ENCODE measurements around the gene GALNT12.

- TF ChIP-seq POLR2A (IDR thresholded peaks at IDR 0.05): no peak
- TF ChIP-seq, protein P1, sequence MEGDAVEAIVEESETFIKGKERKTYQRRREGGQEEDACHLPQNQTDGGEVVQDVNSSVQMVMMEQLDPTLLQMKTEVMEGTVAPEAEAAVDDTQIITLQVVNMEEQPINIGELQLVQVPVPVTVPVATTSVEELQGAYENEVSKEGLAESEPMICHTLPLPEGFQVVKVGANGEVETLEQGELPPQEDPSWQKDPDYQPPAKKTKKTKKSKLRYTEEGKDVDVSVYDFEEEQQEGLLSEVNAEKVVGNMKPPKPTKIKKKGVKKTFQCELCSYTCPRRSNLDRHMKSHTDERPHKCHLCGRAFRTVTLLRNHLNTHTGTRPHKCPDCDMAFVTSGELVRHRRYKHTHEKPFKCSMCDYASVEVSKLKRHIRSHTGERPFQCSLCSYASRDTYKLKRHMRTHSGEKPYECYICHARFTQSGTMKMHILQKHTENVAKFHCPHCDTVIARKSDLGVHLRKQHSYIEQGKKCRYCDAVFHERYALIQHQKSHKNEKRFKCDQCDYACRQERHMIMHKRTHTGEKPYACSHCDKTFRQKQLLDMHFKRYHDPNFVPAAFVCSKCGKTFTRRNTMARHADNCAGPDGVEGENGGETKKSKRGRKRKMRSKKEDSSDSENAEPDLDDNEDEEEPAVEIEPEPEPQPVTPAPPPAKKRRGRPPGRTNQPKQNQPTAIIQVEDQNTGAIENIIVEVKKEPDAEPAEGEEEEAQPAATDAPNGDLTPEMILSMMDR (IDR thresholded peaks at IDR 0.05): no peak
Observed at GRCh38 chr9:98881356-98881755, 73.9 kb downstream of the GALNT12 start.

Measured in esophagus squamous epithelium (tissue), 4 donors.